ENCODE measurements around the gene ABCE1.

DNA sequence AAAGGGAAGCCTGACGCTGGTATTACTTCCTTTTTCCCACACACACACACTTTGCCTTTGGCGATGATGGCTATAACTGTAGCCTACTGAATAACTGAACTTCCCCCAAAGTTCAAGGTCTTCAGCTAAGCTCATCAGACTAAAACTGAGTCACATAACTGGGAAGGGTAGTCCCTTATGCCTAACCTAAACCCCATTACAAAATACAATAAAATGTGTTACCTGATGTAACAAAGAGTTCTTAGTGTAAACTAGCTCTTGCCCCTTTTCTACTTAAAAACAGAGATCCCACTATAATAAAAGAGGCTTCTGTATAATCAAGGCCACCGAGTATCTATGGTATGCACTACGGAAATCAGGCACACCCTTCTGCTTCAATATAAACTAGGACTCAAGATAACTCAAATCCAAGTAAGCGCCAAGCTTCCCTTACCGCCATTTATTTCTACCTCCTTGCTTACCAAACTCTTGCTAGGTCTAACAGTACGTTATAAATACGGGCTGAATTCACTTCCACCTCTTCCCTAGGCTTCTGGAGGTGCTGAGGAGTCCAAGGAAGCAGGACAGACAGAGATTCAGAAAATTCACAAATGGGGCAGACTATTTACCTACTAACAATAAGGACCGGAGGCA lies 79.9 kb downstream of the ABCE1 start:
- TF ChIP-seq, protein P1, sequence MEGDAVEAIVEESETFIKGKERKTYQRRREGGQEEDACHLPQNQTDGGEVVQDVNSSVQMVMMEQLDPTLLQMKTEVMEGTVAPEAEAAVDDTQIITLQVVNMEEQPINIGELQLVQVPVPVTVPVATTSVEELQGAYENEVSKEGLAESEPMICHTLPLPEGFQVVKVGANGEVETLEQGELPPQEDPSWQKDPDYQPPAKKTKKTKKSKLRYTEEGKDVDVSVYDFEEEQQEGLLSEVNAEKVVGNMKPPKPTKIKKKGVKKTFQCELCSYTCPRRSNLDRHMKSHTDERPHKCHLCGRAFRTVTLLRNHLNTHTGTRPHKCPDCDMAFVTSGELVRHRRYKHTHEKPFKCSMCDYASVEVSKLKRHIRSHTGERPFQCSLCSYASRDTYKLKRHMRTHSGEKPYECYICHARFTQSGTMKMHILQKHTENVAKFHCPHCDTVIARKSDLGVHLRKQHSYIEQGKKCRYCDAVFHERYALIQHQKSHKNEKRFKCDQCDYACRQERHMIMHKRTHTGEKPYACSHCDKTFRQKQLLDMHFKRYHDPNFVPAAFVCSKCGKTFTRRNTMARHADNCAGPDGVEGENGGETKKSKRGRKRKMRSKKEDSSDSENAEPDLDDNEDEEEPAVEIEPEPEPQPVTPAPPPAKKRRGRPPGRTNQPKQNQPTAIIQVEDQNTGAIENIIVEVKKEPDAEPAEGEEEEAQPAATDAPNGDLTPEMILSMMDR (IDR thresholded peaks at IDR 0.05): no peak
- TF ChIP-seq EZH2 (IDR thresholded peaks at IDR 0.05; ENCODE audit: borderline replicate concordance, insufficient read depth, low read depth, low read length, poor library complexity, severe bottlenecking): no peak

Measured in B cell (primary cell).